IMR-90 (cell line): ENCODE measurements around the gene ANKRD11. TPM values are rescaled to one million over a fixed set of nuclear protein-coding genes. Genes with fewer than 3 reads are reported as not detected.
A peak's percentile ranks its signal among the peaks of the same experiment; 100 is the strongest.

Source experiments
- ATAC-seq: fragments of 200-7000 bp; cut with Tn5 transposase; 2 replicates; pipeline ENCODE4 v1.9.1; 2020; ENCODE audit warnings: low read depth, mild to moderate bottlenecking, moderate library complexity
- BruUV-seq: library from RNA; stranded (reverse); fragments of 400-500 nt; replicated peaks from 2 replicates; lab custom pipeline; 2021; lab: Mats Ljungman, UMichigan
- CTCF ChIA-PET: fragments of 300-600 bp; formaldehyde crosslinking; extraction: SDS; loops from one replicate; lab custom pipeline; 2021; ENCODE audit warnings: antibody characterized with exemption; lab: Yijun Ruan, JAX
- POLR2A ChIA-PET: fragments of 300-600 bp; sonication (Branson Sonifier 250); formaldehyde crosslinking; loops from one replicate; lab custom pipeline; 2022; ENCODE audit warnings: antibody characterized with exemption; ENCODE audit not compliant: unreplicated experiment; lab: Charles Lee
- DNase-seq: peaks from one replicate; pipeline ENCODE4 v3.0.0; 2013
- H2AFZ ChIP-seq: replicated peaks from 2 replicates; pipeline ENCODE3; 2013; ENCODE audit warnings: low read length, mild to moderate bottlenecking; ENCODE audit not compliant: poor library complexity
- H2AK5ac ChIP-seq: 2 replicates; pipeline ENCODE4 v1.6.1; 2013; ENCODE audit warnings: low read depth, low read length, inconsistent platforms
- H2AK9ac ChIP-seq: replicated peaks from 2 replicates; pipeline ENCODE3; 2013; ENCODE audit warnings: mild to moderate bottlenecking, low read depth, low read length, moderate library complexity; ENCODE audit not compliant: poor library complexity
- H2BK120ac ChIP-seq: 2 replicates; pipeline ENCODE4 v1.6.1; 2013; ENCODE audit warnings: low read depth, low read length, inconsistent platforms
- H2BK15ac ChIP-seq: 3 replicates; pipeline ENCODE4 v1.6.1; 2013; ENCODE audit warnings: low read depth, low read length, inconsistent platforms
- H2BK20ac ChIP-seq: 2 replicates; pipeline ENCODE4 v1.6.1; 2013; ENCODE audit warnings: low read depth, mild to moderate bottlenecking, inconsistent platforms, low read length, moderate library complexity
- H2BK5ac ChIP-seq: 2 replicates; pipeline ENCODE4 v1.6.1; 2013; ENCODE audit warnings: mild to moderate bottlenecking, low read depth, low read length, inconsistent platforms; ENCODE audit not compliant: poor library complexity, severe bottlenecking
- H3K14ac ChIP-seq: replicated peaks from 2 replicates; pipeline ENCODE4 v1.6.1; 2013; ENCODE audit warnings: low read depth, low read length, inconsistent platforms
- H3K18ac ChIP-seq: 2 replicates; pipeline ENCODE4 v1.6.1; 2013; ENCODE audit warnings: low read depth, low read length, control low read depth
- H3K23ac ChIP-seq: 2 replicates; pipeline ENCODE4 v1.6.1; 2013; ENCODE audit warnings: low read depth, low read length, inconsistent platforms
- H3K27ac ChIP-seq: 2 replicates; pipeline ENCODE4 v1.5.1; 2013; ENCODE audit warnings: mild to moderate bottlenecking, control low read depth, low read length; ENCODE audit not compliant: insufficient read depth
- H3K27me3 ChIP-seq: 2 replicates; pipeline ENCODE4 v1.6.1; 2013; ENCODE audit warnings: low read length; ENCODE audit not compliant: control insufficient read depth, insufficient read depth
- H3K36me3 ChIP-seq: 2 replicates; pipeline ENCODE4 v1.6.1; 2013; ENCODE audit warnings: low read length, mixed read lengths; ENCODE audit not compliant: control insufficient read depth, insufficient read depth
- H3K4ac ChIP-seq: 2 replicates; pipeline ENCODE4 v1.6.1; 2013; ENCODE audit warnings: low read depth, low read length, inconsistent platforms
- H3K4me1 ChIP-seq: 2 replicates; pipeline ENCODE4 v1.6.1; 2013; ENCODE audit warnings: low read length, mixed read lengths; ENCODE audit not compliant: control insufficient read depth, insufficient read depth
- H3K4me2 ChIP-seq: 2 replicates; pipeline ENCODE4 v1.6.1; 2013; ENCODE audit warnings: low read depth, mild to moderate bottlenecking, control low read depth, low read length, moderate library complexity
- H3K4me3 ChIP-seq: 2 replicates; pipeline ENCODE4 v1.5.1; 2013; ENCODE audit warnings: low read depth, mild to moderate bottlenecking, control low read depth, low read length, moderate library complexity; ENCODE audit not compliant: insufficient read depth
- H3K56ac ChIP-seq: 2 replicates; pipeline ENCODE4 v1.6.1; 2013; ENCODE audit warnings: low read length, inconsistent platforms; ENCODE audit not compliant: insufficient read depth; ENCODE audit errors: extremely low read depth
- H3K79me1 ChIP-seq, 2 experiments: 2 replicates each; pipeline ENCODE4 v1.6.1; 2013; ENCODE audit warnings: low read length in 2 of 2, inconsistent platforms in 1 of 2, low read depth in 1 of 2
- H3K9ac ChIP-seq: 2 replicates; pipeline ENCODE4 v1.6.1; 2013; ENCODE audit warnings: low read depth, low read length, control low read depth
- H3K9me1 ChIP-seq: 2 replicates; pipeline ENCODE4 v1.6.1; 2013; ENCODE audit warnings: low read length, inconsistent platforms; ENCODE audit not compliant: insufficient read depth
- H3K9me3 ChIP-seq: 2 replicates; pipeline ENCODE4 v1.6.1; 2013; ENCODE audit warnings: low read length; ENCODE audit not compliant: control insufficient read depth, insufficient read depth
- H4K20me1 ChIP-seq: 2 replicates; pipeline ENCODE4 v1.6.1; 2013; ENCODE audit warnings: low read length, inconsistent platforms; ENCODE audit not compliant: insufficient read depth
- H4K5ac ChIP-seq: 2 replicates; pipeline ENCODE4 v1.6.1; 2013; ENCODE audit warnings: mild to moderate bottlenecking, low read depth, low read length, control low read depth
- H4K8ac ChIP-seq, 2 experiments: 2 replicates each; pipeline ENCODE4 v1.6.1; 2013; ENCODE audit warnings: low read depth in 2 of 2, low read length in 2 of 2, control low read depth in 1 of 2, inconsistent platforms in 1 of 2
- H4K91ac ChIP-seq: 2 replicates; pipeline ENCODE4 v1.6.1; 2013; ENCODE audit warnings: low read depth, low read length, inconsistent platforms; ENCODE audit not compliant: insufficient read depth
- BHLHE40 ChIP-seq: fragments of 150-350 bp; IDR thresholded peaks from 2 replicates; pipeline ENCODE4 v1.6.1; 2016; ENCODE audit warnings: mild to moderate bottlenecking, low read depth, low read length
- CEBPB ChIP-seq: IDR thresholded peaks from 2 replicates; pipeline ENCODE4 v1.6.1; 2012; ENCODE audit warnings: low read depth, low read length, improper control_type of control experiment
- CHD1 ChIP-seq: IDR thresholded peaks from 2 replicates; pipeline ENCODE4 v1.6.1; 2012; ENCODE audit warnings: low read depth, low read length, improper control_type of control experiment
- FOS ChIP-seq: fragments of 150-350 bp; IDR thresholded peaks from 2 replicates; pipeline ENCODE4 v1.6.1; 2016; ENCODE audit warnings: low read depth, low read length
- MAFK ChIP-seq: IDR thresholded peaks from 2 replicates; pipeline ENCODE4 v1.6.1; 2012; ENCODE audit warnings: low read depth, low read length, improper control_type of control experiment
- MAZ ChIP-seq: IDR thresholded peaks from 2 replicates; pipeline ENCODE4 v1.6.1; 2012; ENCODE audit warnings: low read depth, mild to moderate bottlenecking, low read length, improper control_type of control experiment, moderate library complexity, borderline replicate concordance
- MXI1 ChIP-seq: IDR thresholded peaks from 2 replicates; pipeline ENCODE4 v1.6.1; 2012; ENCODE audit warnings: low read depth, mild to moderate bottlenecking, low read length, moderate library complexity, borderline replicate concordance
- NFE2L2 ChIP-seq: fragments of 150-350 bp; IDR thresholded peaks from 2 replicates; pipeline ENCODE4 v1.6.1; 2016; ENCODE audit warnings: low read depth, mild to moderate bottlenecking, low read length
- POLR2A ChIP-seq: IDR thresholded peaks from 2 replicates; pipeline ENCODE4 v1.6.1; 2012; ENCODE audit warnings: mild to moderate bottlenecking, low read depth, low read length
- RAD21 ChIP-seq: IDR thresholded peaks from 2 replicates; pipeline ENCODE4 v1.6.1; 2012; ENCODE audit warnings: low read length, improper control_type of control experiment
- RCOR1 ChIP-seq: IDR thresholded peaks from 2 replicates; pipeline ENCODE4 v1.6.1; 2012; ENCODE audit warnings: mild to moderate bottlenecking, low read length, improper control_type of control experiment; ENCODE audit not compliant: insufficient replicate concordance
- RFX5 ChIP-seq: IDR thresholded peaks from 2 replicates; pipeline ENCODE4 v1.8.0; 2012; ENCODE audit warnings: low read depth, mild to moderate bottlenecking, low read length, moderate library complexity
- SMC3 ChIP-seq: fragments of 150-350 bp; IDR thresholded peaks from 2 replicates; pipeline ENCODE4 v1.6.1; 2016; ENCODE audit warnings: low read depth, mild to moderate bottlenecking, antibody characterized with exemption, low read length, moderate library complexity
- WGBS, 2 experiments: methylation state at CpG; one replicate each; pipeline versions ENCODE4 v1.1.5 to v1.1.7; 2013; ENCODE audit warnings: missing lambda C conversion rate in 2 of 2; ENCODE audit not compliant: insufficient read length in 1 of 2; ENCODE audit errors: extremely low coverage in 2 of 2; 5-methylcytosine and 5-hydroxymethylcytosine counted together
- dilution Hi-C: fragments of 300-500 bp; cut with HindIII; formaldehyde crosslinking; loops from one replicate; pipeline ENCODE4 v1.14.3; 2018; ENCODE audit warnings: low sequenced_read_pairs; ENCODE audit not compliant: unreplicated experiment
- in situ Hi-C: fragments of 300-500 bp; cut with MboI; formaldehyde crosslinking; loops from 3 replicates; pipeline ENCODE4 v1.14.3; 2019; ENCODE audit warnings: low sequenced_read_pairs, inconsistent platforms, mixed read lengths
- intact Hi-C: fragments of 100-400 bp; cut with micrococcal nuclease; formaldehyde crosslinking; loops from 2 replicates; pipeline ENCODE4 v1.10.0; 2022
- polyA plus RNA-seq, 3 experiments: library from polyadenylated mRNA; depleted of rRNA; stranded (reverse); fragments of >200 nt; gene quantifications; 2 replicates each; pipeline ENCODE4 v1.2.3, GENCODE V29; 2012; ENCODE audit warnings: low replicate concordance in 1 of 3
- total RNA-seq: library from RNA; depleted of rRNA; stranded (reverse); fragments of >200 nt; gene quantifications from 2 replicates; pipeline ENCODE4 v1.2.3, GENCODE V29; 2012
- TF ChIP-seq, protein P1 (sequence below): fragments of 150-350 bp; IDR thresholded peaks from 2 replicates; pipeline ENCODE4 v1.6.1; 2017; ENCODE audit warnings: mild to moderate bottlenecking, antibody characterized with exemption, low read length, low read depth
- TF ChIP-seq, protein P2 (sequence below): fragments of 150-350 bp; IDR thresholded peaks from 2 replicates; pipeline ENCODE4 v1.6.1; 2016; ENCODE audit warnings: low read depth, mild to moderate bottlenecking, low read length, moderate library complexity, borderline replicate concordance
- TF ChIP-seq, protein P3 (sequence below): conservative IDR thresholded peaks from 2 replicates; pipeline ENCODE4 v1.5.1; 2012; ENCODE audit warnings: mild to moderate bottlenecking, low read depth, low read length, improper control_type of control experiment

The ANKRD11 gene
- total and polyA plus RNA-seq, 2 of the 4 experiments (the other 2 are of a cell fraction): 46.8 to 71.9 TPM

DNA sequence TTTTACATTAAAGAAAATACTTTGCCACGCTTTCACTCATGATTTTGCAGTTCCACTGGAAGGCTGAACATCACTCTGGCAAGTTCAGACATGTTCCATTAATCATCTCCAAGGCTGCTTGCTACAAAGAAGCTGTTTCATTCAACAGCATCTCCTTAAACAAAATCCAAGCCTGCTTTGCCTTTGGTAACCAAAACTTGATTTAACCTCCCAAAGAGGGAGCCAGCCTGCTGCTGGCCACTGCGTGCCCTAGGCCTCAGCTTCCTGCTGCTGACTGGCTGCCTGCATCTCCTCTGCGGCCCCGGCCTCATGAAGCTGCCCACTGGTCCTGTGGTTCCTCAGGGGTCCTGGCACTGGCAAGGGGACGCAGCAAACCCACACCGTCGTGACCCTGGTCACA is 31.8 kb downstream of the ANKRD11 start:
- in situ Hi-C loops: no loop called here
- DNase-seq (no peak), ATAC-seq (peak; percentile 55)
- Histone ChIP-seq H2AK5ac (peak overlapping the region; percentile 29), H2BK120ac (peak overlapping the region; percentile 93), H3K4ac (peak overlapping the region; percentile 94), H3K4me3 (no peak overlapping the region), H3K9ac (no peak overlapping the region), H3K18ac (peak overlapping the region; percentile 59), H3K4me2 (no peak overlapping the region), H2BK5ac (peak overlapping the region; percentile 97), H2AK9ac (peak overlapping the region; percentile 93), H4K20me1 (peaks cover 77% of the 10 kb centered on the region), H2AFZ (no peak overlapping the region), H3K9me3 (peaks cover 5% of the 10 kb centered on the region), H3K36me3 (no peaks in the 10 kb centered on the region), H3K9me1 (peaks cover 19% of the 10 kb centered on the region), H3K4me1 (peaks cover 13% of the 10 kb centered on the region), H3K56ac (peak overlapping the region; percentile 38; the same call in 1 of the 2 replicates), H4K8ac (peak overlapping the region in 1 of 2 experiments; percentile 63; a peak in 2 of 4 replicates), H3K27me3 (no peaks in the 10 kb centered on the region), H2BK20ac (peak overlapping the region; percentile 71), H3K79me1 (peaks cover 0 to 63% of the 10 kb centered on the region in 2 experiments; a peak in 3 of 4 replicates), H4K5ac (peak overlapping the region; percentile 56), H3K14ac (peak overlapping the region; percentile 61), H4K91ac (peak overlapping the region; percentile 81), H3K23ac (peak overlapping the region; percentile 11; the same call in 1 of the 2 replicates), H3K27ac (peak overlapping the region; percentile 93), H2BK15ac (no peak overlapping the region)
- CTCF ChIA-PET: no interaction called here
- POLR2A ChIA-PET: interaction anchor here (0.6 kb wide), 1 partner anchor 14 kb away, joined by 3 read pairs; no protein-coding TSS in a partner anchor
- dilution Hi-C loops: no loop called here
- WGBS, 2 experiments: 94% methylated on average over 3 of the region's 7 CpGs; no CpG with 5 or more reads in 1 of the 2 experiments
- intact Hi-C loops: no loop called here
- TF ChIP-seq MAZ (no peak), NFE2L2 (no peak), MAFK (no peak), SMC3 (no peak), CEBPB (no peak), RCOR1 (no peak), FOS (no peak), POLR2A (no peak), CHD1 (no peak), MXI1 (no peak), RFX5 (no peak), BHLHE40 (no peak), RAD21 (no peak)
- TF ChIP-seq, protein P1, sequence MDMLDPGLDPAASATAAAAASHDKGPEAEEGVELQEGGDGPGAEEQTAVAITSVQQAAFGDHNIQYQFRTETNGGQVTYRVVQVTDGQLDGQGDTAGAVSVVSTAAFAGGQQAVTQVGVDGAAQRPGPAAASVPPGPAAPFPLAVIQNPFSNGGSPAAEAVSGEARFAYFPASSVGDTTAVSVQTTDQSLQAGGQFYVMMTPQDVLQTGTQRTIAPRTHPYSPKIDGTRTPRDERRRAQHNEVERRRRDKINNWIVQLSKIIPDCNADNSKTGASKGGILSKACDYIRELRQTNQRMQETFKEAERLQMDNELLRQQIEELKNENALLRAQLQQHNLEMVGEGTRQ: no peak
- TF ChIP-seq, protein P2, sequence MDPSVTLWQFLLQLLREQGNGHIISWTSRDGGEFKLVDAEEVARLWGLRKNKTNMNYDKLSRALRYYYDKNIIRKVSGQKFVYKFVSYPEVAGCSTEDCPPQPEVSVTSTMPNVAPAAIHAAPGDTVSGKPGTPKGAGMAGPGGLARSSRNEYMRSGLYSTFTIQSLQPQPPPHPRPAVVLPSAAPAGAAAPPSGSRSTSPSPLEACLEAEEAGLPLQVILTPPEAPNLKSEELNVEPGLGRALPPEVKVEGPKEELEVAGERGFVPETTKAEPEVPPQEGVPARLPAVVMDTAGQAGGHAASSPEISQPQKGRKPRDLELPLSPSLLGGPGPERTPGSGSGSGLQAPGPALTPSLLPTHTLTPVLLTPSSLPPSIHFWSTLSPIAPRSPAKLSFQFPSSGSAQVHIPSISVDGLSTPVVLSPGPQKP: no peak
- TF ChIP-seq, protein P3, sequence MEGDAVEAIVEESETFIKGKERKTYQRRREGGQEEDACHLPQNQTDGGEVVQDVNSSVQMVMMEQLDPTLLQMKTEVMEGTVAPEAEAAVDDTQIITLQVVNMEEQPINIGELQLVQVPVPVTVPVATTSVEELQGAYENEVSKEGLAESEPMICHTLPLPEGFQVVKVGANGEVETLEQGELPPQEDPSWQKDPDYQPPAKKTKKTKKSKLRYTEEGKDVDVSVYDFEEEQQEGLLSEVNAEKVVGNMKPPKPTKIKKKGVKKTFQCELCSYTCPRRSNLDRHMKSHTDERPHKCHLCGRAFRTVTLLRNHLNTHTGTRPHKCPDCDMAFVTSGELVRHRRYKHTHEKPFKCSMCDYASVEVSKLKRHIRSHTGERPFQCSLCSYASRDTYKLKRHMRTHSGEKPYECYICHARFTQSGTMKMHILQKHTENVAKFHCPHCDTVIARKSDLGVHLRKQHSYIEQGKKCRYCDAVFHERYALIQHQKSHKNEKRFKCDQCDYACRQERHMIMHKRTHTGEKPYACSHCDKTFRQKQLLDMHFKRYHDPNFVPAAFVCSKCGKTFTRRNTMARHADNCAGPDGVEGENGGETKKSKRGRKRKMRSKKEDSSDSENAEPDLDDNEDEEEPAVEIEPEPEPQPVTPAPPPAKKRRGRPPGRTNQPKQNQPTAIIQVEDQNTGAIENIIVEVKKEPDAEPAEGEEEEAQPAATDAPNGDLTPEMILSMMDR: no peak
- BruUV-seq: no TSS peak
